Omental fat pad (tissue), 4 donors: ENCODE results near the gene CYYR1. TPM values are rescaled to one million over a fixed set of nuclear protein-coding genes. Genes with fewer than 3 reads are reported as not detected.
"Not testable (repeated sequence)": the region's sequence is repeated elsewhere in the genome, so short reads cannot be mapped to it uniquely, and the experiment has no call there.

Experiments used
- ATAC-seq: fragments of 150-250 bp; one replicate; pipeline ENCODE4 v1.9.1; 2016; ENCODE audit warnings: mild to moderate bottlenecking, moderate library complexity; ENCODE audit not compliant: low FRiP score
- DNase-seq: peaks from one replicate; pipeline ENCODE4 v3.0.0-alpha.2; 2019; ENCODE audit warnings: low spot score
- CTCF ChIP-seq, 3 donors: fragments of 450-650 bp; IDR thresholded peaks; one replicate each; pipeline ENCODE4 v1.5.1; 2016 to 2017; ENCODE audit warnings: antibody characterized with exemption in 3 of 3, mild to moderate bottlenecking in 3 of 3, moderate library complexity in 2 of 3
- total RNA-seq, 4 donors: library from RNA; depleted of rRNA; stranded (reverse); fragments of >200 nt; gene quantifications; one replicate each; pipeline ENCODE4 v1.1.0, GENCODE V29; 2016

Gene CYYR1
- total RNA-seq, 4 donors from 2014 or later: 14.3 to 72.8 (median 20.4) TPM

GRCh38 chr21:26473471-26473870 is 99.6 kb downstream of the CYYR1 start:
- no peak for TF ChIP-seq CTCF (IDR thresholded peaks at IDR 0.05)
- no peak for ATAC-seq
- DNase-seq: no peak

DNA sequence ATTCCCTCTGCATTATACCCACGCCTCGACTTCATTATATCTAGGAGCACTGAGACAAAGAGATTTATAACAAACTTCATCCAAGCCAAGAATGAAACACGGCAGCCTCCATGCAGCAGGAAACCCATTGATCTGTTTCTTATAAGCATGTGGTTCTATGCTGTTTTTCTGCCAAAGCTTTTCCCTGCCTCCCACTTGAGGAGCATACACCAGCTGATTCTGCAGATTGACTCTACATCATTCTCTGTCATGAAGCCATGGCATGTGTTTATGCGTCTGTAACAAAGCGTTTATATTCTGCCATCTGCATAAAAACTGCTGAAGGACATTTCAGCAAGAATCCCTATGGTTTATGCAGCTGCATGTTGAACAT is 102.0 kb downstream of the CYYR1 start:
- DNase-seq (no peak), ATAC-seq (no peak)
- TF ChIP-seq CTCF (IDR thresholded peaks at IDR 0.05): no peak

- DNase-seq (no peak), ATAC-seq (no peak)
- TF ChIP-seq CTCF (IDR thresholded peaks at IDR 0.05): no peak
Measured at GRCh38 chr21:26470351-26471098, 102.6 kb downstream of the CYYR1 start.

DNA sequence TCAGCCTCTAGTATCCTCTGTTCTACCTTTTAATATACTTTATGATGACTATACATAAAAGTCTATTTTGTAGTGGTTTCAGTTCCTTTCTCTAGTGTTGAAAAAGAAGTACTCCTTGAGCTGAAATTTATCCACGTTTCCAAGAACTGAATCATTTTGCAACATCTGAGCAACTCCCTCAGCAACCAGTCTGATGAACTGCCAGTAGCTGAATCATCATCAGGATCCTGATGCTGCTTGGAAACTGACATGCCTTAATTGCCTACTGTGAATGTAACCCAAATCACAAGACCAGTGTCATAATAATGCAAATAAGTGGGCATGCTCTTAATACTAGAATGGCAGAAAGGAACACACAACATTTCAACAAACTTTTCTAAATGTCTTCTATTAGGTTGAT is 103.3 kb downstream of the CYYR1 start:
- DNase-seq (no peak), ATAC-seq (peak; percentile 94)
- no peak for TF ChIP-seq CTCF (IDR thresholded peaks at IDR 0.05)

GRCh38 chr21:26465916-26466315 is 107.2 kb downstream of the CYYR1 start:
- no peak for TF ChIP-seq CTCF (IDR thresholded peaks at IDR 0.05)
- ATAC-seq (no peak), DNase-seq (no peak)

- ATAC-seq: no peak
- no peak for TF ChIP-seq CTCF (IDR thresholded peaks at IDR 0.05)
- no peak for DNase-seq
Measured at GRCh38 chr21:26461500-26461899, 111.6 kb downstream of the CYYR1 start.

GRCh38 chr21:26460621-26461020 is 112.5 kb downstream of the CYYR1 start:
- DNase-seq (no peak), ATAC-seq (no peak)
- TF ChIP-seq CTCF (IDR thresholded peaks at IDR 0.05): no peak

- not testable (repeated sequence) for ATAC-seq
Measured at GRCh38 chr21:26458854-26459253, 114.2 kb downstream of the CYYR1 start.

More at GRCh38 chr21:26458854-26459253, 114.2 kb downstream of the CYYR1 start:
- DNase-seq: not testable (repeated sequence)
